ENCODE measurements around the gene HOXB5.
A peak's percentile ranks its signal among the peaks of the same experiment; 100 is the strongest.

HOXB5 gene

DNA sequence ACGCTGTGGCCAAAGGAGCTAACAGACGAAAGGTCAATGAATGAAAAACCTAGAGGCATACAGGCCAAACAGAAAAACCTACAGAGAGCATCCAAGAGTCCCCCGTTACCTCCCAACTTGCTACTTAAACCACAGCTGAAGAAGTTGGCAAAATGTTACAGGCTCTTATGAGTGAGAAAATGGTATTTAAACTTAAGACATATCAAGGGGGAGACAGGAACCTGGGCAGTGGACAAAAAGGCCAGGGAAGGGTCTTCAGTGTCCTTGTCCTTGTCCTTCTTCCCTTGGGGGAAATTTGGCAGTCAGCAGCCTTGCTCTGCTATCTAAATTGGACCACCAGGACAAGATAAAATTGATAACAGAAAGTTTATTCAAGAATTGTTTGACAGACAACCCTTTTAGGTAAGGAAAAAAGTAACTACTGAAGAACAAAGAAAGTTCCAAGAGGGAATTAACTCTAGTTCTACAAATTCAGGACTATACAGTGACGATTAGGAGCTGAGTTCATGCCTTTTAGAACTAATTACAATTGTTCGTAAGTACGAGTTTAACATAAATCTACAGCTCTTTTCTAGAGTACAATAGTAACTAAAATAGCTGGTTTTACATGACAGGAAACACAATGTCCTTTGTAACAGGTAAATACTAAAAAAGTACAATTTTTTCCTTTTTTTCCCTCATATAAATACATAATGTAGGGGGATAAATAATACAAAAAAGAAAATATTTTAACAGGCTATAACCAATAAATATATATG lies 44.9 kb downstream of the HOXB5 start:
- no peak for DNase-seq (ENCODE audit: low read depth in 2 of 2)

DNA sequence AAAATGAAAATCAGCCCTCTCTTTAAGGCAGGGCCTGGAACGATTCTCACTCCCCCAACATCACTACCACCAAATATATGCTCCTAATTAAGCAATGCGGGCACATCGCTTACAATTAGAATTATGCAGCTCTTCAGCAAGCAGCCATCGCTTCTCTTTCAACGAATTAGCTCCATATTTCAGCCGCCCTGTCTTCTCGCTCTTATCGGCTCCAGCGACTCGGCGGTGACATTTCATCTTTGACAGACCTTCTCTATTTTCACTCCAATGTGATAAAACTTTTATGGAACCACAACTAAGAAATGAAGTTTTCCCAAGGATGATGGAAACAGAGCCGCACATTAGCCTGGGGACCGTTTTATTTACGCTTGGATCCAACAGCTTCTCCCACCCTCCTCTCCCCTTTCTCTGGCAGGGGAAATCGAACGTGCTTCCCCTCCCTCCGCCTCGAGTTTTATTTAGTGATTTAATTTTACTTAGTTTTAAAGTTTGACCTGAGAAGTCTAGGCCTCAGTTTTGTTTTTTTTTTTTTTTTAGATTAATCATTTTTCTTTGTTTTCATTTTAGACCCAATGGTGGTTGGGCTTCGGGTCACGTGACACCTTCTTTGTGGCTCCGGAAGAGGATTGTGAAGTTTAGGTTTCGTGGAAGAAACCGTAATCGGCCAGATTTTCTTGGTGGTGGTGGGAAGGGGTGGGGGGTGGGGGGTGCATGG lies 45.6 kb downstream of the HOXB5 start:
- DNase-seq (ENCODE audit: low read depth in 2 of 2) = no peak

DNA sequence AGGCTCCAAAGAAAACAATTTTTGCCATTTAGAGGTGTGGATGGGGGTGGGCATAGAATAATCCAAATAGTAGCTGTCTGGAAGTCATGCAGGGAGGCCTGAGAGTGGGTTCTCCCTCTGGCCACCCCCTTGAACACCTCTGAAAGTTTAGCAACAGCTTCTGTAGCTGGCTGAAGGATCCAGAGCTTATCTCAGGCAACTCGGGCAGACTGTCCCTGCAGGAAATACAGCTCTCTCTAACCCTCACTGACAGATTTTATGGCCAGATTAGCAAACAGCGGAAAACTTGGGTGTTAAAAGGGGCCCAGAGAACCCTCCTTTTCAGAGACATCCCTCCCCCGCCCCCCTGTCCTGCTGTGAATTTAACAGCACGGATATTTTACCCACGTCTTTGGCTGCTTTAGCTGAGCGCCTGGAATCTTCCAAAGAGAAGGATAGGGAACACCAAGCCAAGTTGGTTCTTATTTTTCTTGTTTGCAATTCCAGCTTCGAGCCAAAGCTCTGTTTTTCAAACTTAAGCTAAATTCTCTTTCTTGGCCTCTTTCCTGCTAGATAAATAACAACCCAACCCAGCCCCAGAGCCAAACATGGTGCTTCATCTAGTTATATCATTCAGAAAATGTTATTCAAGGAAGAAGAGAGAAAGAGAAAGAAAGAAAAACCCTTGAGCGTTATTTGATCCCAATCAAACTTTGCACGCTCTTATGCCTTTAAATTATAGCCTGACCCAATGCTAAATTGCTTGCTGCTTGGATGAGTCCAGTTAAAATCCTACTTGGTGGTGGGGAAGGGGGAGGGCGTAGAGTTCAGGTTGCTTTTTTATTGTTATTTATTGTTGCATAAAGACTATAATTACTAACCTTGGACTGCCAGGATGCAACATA lies 46.4 kb downstream of the HOXB5 start:
- no peak for DNase-seq (ENCODE audit: low read depth in 2 of 2)

DNA sequence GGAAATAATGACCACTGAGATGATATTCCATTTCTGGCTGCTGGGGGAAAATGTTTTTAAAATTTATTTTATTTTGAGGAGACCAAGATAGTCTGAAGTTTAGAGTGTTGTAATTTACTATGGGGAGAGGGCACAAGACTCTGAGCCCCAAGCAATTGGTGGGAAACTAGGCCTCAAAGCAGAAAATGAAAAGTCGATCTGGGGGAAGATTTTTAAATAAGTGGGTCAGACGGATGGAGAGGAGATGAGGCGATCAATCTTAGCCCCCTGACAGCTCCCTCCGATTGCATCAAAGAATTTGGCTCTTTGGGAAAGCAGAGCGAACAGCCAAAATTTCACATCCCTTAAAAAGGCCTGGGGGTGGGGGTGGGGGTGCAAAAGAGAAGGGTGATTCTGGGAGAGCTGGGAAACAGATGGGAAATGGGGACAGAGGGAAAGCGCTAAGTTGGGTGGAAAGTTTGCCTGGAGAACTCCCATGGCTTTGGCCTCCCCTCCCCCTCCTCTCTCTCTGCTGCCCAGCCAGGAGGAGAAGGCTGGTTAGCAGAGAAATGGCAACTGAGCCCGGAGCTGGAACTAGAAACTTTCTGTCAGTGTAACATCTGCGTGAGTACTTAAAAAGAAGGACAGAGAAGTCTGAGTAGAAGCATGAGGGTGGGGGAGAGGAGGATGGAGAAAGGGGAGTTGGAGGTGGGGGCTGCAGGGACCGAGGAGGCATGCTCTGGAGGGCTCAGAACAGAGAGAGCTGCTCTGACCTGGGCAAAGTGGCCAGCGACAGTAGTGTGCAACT lies 47.2 kb downstream of the HOXB5 start:
- DNase-seq (ENCODE audit: low read depth in 2 of 2) = no peak

DNA sequence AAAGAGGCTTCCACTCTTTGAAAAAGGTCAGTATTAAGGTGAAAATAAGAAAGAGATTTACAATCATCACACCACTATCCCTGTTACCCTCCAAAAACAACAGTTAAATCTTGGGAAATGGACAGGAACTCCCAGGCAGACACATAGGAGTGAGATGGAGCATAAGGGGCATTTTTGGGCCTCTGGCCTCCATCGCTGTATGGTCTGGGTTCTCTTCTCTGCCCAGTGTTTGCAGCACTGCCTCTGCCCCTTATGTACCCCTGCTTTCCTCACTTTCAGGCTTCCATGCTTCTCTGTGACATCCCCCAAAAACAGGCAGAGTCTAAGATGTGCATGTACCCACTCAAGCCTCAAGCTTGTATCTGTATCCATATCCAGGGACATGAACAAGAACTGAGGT lies 48.0 kb downstream of the HOXB5 start:
- DNase-seq (ENCODE audit: low read depth in 2 of 2) = no peak

DNA sequence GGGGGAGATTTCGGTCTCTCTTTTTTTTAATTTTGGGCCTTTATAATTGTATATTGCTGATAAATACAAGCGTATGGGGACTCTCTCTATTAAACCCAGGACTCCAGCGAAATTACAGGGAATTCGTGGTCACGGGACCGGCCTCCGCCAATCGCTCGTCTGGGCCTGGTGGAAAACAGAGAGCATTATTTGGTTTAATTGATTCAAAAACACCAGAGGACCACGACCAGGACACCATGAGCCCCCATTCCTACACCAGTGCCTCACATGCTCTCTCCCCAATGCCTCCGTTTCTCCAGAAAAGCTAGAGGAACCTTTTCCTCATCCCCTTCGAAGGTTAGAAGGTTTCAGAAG lies 48.6 kb downstream of the HOXB5 start, which contains the start of gene HOXB2:
Gene HOXB2, minus strand, starts transcription at position 88 of the 354 bp plus-strand sequence. CDS start 198 bp downstream, outside the sequence.
- DNase-seq (ENCODE audit: low read depth in 2 of 2) = no peak

DNA sequence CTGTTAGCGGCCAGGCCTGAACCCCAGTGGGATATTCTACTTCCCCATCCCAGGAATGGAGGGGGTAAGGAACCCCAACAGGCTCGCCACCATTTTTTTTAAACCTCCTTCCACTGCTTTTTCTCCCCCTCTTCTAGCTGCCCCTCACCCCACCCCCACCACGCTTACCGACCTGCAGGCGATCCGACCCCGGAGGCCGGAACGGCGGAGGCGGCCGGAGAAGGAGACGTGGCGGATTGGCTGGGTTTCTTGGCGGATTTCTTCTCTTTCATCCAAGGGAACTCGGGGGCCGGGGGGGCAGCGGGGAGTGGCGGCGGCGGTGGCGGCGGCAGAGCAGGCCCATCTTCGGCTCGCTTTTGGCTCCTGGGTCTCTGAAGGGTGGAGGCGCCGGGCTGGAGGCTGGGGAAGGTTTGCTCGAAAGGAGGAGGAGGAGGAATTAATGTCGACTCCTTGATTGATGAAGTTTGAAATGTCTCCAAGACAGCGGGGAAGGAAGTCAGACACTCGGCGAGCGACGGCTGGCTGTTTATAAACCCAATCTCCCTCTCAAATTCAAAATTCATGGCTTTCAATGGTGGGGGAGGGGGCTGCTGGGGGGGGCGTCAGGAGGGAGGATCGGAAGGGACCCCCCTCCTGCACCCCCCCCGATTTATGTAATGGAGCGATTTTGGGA lies 49.1 kb downstream of the HOXB5 start:
- DNase-seq (ENCODE audit: low read depth in 2 of 2) = peak in 1 of 2 donors; percentile 27

DNA sequence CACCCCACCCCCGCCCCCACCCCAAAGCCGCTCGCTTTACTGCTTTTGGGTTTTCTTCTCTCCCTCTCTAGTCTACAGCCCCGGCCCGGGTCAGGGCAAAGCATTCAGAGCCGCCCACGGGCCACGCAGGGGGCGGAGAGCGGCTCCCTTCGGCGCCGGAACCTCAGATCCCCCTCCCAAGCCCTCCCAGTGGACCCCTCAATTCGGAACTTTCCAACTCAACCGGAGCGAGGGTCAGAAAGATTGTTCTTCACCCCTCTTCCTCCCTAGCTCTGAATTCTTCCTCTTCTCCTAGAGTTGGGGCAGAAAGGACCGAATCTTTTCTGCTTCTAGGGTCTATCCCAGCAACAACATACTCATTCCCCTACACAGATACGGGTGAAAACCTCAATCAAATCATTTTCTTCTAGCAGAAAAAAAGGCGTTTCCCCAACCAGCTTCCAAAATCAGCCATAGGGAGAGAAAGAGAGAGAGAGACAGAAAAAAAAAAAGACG lies 49.7 kb downstream of the HOXB5 start:
- DNase-seq (ENCODE audit: low read depth in 2 of 2) = peak in 1 of 2 donors; percentile 48

DNA sequence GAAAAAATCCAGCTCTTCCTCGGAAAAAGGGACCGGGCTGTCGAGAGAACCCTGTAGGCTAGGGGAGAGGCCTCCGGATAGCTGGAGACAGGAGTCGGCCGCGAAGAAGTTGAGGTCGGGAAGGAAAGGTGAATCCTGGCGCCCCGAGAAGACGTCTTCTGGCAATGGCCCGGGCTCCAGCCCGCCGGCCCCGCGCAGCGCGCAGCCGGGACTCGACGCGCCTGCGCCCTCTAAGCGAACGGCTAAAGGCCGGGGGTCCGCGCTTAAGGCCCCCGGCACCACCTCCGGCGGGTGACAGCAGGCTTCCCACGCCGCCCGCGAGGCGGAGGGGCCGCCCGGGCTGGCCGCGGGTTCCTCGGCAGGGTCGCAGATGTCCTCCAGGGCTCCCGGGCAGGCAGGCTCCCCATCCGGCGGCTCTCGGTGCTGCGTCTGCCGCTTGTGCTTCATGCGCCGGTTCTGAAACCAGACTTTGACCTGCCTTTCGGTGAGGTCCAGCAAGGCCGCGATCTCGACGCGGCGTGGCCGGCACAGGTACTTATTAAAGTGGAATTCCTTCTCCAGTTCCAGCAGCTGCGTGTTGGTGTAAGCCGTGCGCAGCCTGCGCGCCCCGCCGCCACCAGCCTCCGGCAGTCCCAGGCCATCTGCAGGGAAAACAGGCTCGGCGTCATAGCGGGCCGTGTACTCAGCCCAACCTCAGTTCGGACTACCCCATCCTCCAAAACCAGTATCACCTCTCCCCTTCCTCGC lies 50.3 kb downstream of the HOXB5 start:
- DNase-seq (ENCODE audit: low read depth in 2 of 2) = peak in 1 of 2 donors; percentile 47

DNA sequence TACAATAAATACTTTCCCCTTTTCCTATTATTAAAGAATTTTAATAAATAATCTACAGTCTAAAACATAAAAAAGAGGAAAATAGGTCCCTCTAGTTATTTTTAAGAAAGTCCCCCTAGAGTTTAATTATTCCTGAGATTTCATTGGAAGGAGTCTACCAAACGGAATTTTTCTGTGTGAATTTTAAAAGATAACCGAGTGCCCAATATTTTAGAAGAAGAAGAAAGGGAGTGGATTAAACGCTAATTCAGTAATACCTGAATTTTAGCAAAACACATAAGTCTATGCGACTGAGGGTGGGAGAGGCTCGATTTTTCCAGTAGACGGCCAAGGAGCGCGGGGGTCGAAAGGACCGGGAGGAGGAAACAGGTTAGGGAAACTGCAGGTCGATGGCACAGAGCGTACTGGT lies 50.9 kb downstream of the HOXB5 start:
- DNase-seq (ENCODE audit: low read depth in 2 of 2) = no peak

DNA sequence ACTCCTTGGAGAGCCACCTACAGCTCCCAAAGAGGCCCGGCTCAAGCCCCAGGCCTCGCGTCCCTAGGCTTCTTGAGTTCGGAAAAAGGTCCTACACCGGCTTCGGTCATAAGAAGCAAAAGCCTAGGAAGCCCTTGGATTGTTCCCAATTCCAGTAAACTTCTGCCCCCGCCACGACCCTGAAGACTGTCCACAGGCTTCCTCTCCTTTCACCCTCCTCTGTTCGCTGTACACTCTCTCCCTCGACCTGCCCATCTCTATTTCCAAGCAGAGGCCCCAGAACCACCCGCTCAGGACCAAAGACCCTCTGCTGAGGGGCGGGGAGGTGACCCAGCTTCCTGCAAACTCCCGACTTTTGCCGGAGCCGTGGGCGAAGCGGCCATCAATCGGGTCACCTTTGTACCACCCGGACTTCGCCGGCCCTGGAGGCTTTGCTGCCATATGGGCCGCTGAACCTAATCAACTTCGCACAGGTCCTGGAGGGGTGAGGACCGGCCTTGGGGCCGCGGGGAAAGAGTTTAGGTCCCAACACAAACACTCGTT lies 51.4 kb downstream of the HOXB5 start:
- DNase-seq (ENCODE audit: low read depth in 2 of 2) = no peak

DNA sequence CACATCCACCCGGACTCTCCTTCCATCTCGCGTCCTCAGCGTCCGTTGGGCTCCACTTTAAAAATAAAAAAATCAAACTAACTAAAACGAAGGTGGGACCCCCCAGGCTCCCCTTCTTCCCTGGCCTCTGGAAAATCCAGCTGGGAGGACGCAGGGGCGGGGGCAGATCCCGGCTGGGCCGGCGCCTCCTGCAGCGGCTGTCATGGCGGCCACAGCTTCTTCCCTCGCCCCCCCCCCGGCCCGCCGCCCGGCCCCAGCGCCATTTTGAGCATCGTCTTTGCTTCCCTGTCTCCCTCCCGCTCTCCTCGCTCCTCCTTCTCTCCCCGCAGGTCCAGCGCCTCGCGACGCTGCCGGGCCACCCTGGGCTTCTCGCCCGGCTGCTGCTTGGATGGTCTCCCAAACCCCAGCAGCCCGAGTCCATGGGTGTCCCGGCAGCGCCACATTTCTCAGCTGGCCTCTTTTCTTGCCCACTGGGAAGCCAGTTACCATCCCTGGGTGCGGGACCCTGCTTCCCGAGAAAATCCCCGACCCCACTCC lies 51.9 kb downstream of the HOXB5 start:
- peak in 1 of 2 donors; percentile 43 for DNase-seq (ENCODE audit: low read depth in 2 of 2)
